Measurements from ENCODE around the gene BEND7. TPM values are rescaled to one million over a fixed set of nuclear protein-coding genes. Genes with fewer than 3 reads are reported as not detected.

Gene BEND7
- total and polyA plus RNA-seq, 9 of the 15 experiments (the other 6 are each of a cell fraction or from before 2014, with no cell fraction given), result 1.3 to 11.4 (median 5.2) TPM

GRCh38 chr10:13441476-13441875 is 87.3 kb downstream of the BEND7 start:
- Histone ChIP-seq H2AFZ (ENCODE audit: low read depth, low read length) (no peak overlapping the region), H3K9me1 (ENCODE audit: control insufficient read depth, insufficient read depth, low read length) (no peaks in the 10 kb centered on the region), H3K36me3 (ENCODE audit: control insufficient read depth, insufficient read depth, low read length) (no peaks in the 10 kb centered on the region), H3K4me3 (no peak overlapping the region), H3K27ac (ENCODE audit: extremely low read depth, low read depth, low read length) (no peak overlapping the region), H3K9ac (ENCODE audit: insufficient read depth in 1 of 2, low read depth in 2 of 2, low read length in 2 of 2) (no peak overlapping the region), H4K20me1 (replicated peaks; ENCODE audit: control insufficient read depth, insufficient read depth, low read length) (no peaks in the 10 kb centered on the region), H3K4me1 (replicated peaks in 1 of 2; ENCODE audit: control insufficient read depth in 2 of 2, insufficient read depth in 2 of 2, low read length in 2 of 2) (peaks cover 13 to 19% of the 10 kb centered on the region in 2 experiments; a peak in 4 of 5 replicates), H3K4me2 (ENCODE audit: insufficient read depth, low read length) (no peak overlapping the region), H3K27me3 (ENCODE audit: control insufficient read depth in 2 of 2, insufficient read depth in 2 of 2, low read length in 2 of 2) (no peaks in the 10 kb centered on the region), H3K79me2 (ENCODE audit: control insufficient read depth, insufficient read depth, low read length) (no peaks in the 10 kb centered on the region), H3K9me3 (replicated peaks; ENCODE audit: control insufficient read depth, insufficient read depth, low read depth, low read length) (no peaks in the 10 kb centered on the region)
- no peak for DNase-seq (ENCODE audit: extremely low read depth in 1 of 4, low spot score in 3 of 4)
- no TSS peak for BruUV-seq (replicated peaks)
- in situ Hi-C loops (cut with MboI) (no loop called here), intact Hi-C loops (cut with micrococcal nuclease) (loop anchor here (5.0 kb wide), 1 partner anchor 279 kb away; the partner anchor contains the start of gene MCM10)
- no peak for ATAC-seq
- ChIA-PET POLR2A (interaction anchor here (2.3 kb wide), 1 partner anchor 69 kb away, joined by 7 read pairs; no protein-coding TSS in a partner anchor), CTCF (ENCODE audit: low intra/inter-chr PET ratio) (interaction anchor here (3.7 kb wide), 1 partner anchor 69 kb away, joined by 27 read pairs; no protein-coding TSS in a partner anchor)
- 44% methylated on average over 6 of the region's 7 CpGs for WGBS (ENCODE audit: insufficient coverage, low coverage, missing lambda C conversion rate)
- FAIRE-seq, result peak; percentile 40
- TF ChIP-seq ZNF592 (IDR thresholded peaks at IDR 0.05) (no peak), PKNOX1 (IDR thresholded peaks at IDR 0.05) (no peak)

All from K562 (cell line).